Fibroblast of skin of back (primary cell): ENCODE measurements around the gene SCEL.

Source experiments
- DNase-seq: peaks from one replicate; pipeline ENCODE4 v3.0.0-alpha.2; 2013

Gene SCEL

DNA sequence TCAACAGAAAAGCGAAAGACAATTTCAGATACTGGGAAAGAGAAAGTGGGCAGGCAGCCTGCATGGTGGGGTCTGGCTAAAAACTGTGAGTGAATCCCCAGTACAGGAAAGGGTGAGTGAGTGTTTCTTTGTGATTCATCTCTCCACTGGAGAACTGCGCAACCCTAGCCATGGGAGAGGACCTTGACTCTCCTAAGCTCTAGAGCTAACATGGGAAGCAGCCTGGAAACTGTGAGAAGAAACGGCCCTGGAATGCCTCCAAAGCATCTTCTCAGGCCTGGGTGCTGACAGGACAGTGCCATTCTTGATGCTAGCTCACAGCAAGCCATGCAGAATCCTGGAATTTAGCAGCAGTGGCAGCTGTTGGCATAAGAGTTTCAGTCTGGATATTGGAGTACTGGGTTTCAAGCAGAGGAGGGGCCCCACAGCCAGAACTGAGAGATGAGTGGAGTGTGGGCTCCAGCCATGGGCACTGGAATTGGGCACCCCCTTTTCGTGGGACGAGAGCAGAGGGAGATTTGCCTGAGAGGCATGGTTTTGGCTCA, 143.3 kb downstream of the SCEL start:
- DNase-seq, result no peak

DNA sequence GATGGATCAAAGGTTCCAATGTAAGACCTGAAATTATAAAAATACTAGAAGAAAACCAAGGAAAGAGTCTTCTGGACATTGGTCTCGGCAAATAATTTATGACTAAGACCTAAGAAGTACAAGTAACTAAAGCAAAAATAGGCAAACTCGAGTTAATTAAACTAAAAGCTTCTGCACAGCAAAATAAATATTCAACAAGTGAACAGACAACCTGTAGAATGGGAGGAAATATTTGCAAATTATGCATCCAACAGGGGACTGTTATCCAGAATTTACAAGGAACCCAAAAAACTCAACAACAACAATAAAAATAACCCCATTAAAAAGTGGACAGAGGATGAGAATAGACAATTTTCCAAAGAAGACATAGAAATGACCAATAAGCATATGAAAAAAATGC, 152.3 kb downstream of the SCEL start:
- DNase-seq, result no peak

DNA sequence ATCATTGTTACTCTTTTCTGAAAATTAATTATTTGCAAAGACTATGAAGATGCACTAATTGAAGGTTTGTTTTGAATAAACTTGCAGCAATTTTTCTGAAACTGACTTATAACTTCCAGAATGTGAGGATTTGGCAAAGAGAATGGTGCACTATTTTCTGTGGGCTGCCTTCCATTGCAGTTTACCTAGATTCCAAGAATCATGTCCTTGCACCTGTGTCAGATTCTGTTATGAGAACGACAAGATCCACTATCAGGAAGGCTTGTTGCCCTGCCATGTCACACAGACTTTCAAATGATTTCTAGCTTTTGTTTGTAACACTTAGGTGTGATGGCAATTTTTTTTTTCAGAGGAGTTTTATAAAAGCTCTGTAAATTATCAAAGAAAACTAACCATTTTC, 156.4 kb downstream of the SCEL start:
- DNase-seq, result no peak

DNA sequence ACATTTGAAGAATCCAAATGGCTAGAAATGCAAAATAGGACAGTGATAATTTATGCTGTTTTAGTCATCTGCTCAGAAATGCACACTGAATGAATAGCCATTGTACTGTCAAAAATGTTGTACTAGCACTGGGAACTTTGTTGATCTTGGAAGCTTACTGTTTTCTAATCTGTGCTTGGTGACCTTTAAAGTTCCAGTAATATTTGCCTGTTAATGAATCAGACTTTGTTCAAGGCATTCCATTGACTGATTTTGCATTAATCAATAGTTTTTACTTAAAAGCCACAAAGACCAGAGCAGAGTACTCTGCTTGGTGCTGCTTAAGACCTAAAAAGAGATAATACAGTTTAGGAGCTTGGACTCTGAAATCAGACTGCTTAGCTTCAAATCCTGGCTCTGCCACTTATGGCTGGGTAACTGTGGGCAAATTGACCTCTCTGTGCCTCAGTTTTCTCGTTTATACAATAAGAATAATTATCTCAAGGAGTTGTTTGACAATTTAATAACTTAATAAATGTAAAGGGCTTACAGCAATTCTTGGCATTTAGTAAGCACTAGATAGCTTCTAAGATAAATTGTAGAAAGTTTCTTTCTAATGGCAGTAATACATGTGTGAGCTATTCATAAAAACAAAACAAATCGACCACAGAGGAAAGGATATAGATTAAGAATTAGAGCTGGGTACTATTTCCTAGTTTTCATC, 157.4 kb downstream of the SCEL start:
- no peak for DNase-seq

DNA sequence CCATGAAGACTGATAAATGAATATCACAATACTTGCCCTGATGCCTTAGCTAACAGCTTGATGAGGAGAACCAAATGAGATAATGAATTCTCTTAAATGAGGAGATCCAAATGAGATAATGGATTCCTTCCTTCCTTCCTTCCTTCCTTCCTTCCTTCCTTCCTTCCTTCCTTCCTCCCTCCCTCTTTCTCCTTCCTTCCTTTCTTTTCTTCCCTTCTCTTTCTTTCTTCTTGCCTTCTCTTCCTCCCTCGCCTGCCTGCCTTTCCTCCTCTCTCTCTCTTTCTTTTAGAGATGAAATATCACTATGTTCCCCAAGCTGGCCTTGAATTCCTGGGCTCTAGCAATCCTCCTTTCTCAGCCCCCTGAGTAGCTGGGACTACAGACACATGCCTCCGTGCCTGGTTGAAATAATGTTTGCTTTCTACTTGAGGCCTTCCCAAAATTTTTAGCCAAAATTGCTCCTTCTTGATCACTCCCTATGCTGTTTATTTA, 158.0 kb downstream of the SCEL start:
- DNase-seq, result no peak
